HEK293T (cell line): ENCODE results near the gene PIAS4.

Source experiments
- NFRKB ChIP-seq: fragments of 450-650 bp; IDR thresholded peaks from 2 replicates; pipeline ENCODE4 v1.6.1; 2016; ENCODE audit warnings: mild to moderate bottlenecking, moderate library complexity
- TARDBP ChIP-seq: fragments of 450-650 bp; IDR thresholded peaks from 2 replicates; pipeline ENCODE4 v1.6.1; 2016

- TF ChIP-seq NFRKB = no peak
- TF ChIP-seq TARDBP = no peak
Observed at GRCh38 chr19:3970313-3970807, 37.2 kb upstream of the PIAS4 start.
